ENCODE results near the gene ATP5F1D.

DNA sequence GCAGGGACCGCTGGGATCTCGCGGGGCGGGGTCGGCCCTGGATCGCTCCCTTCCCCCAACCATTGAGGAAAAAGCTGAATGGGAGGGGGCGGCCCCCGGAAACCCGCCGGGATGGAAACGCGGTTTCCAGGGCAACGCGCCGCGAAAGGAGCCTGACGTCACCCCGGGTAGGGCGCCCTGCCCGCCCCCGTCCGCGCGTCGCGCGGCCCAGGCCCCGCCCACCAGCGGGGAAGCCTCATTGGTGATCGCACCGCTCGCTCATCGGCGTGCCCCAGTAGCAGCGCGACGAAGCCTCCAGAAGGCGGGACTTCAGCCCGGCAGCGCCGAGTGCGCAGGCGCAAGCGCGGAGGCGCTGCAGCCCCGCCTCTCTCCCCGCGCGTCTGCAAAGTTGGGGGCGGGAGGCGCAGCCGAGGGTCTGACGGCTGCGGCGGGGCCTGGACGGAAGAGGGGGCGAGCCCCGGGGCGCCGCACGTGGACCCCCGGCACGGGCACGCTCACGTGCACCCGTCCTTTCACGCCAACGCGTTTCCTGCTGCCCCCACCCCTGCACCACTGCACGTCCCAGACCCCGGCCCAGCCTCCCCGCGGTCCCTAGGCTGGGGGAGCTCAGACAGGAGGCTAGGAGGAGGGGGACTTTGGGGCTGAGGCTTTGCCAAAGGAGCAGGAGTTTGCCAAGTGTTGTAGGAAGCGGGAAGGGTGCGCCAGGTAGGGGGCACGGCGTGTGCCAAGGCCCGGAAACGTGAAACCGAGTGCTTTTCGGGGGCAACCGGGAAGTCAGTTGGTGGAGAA, 19.4 kb downstream of the ATP5F1D start:
- TF ChIP-seq, protein P1, sequence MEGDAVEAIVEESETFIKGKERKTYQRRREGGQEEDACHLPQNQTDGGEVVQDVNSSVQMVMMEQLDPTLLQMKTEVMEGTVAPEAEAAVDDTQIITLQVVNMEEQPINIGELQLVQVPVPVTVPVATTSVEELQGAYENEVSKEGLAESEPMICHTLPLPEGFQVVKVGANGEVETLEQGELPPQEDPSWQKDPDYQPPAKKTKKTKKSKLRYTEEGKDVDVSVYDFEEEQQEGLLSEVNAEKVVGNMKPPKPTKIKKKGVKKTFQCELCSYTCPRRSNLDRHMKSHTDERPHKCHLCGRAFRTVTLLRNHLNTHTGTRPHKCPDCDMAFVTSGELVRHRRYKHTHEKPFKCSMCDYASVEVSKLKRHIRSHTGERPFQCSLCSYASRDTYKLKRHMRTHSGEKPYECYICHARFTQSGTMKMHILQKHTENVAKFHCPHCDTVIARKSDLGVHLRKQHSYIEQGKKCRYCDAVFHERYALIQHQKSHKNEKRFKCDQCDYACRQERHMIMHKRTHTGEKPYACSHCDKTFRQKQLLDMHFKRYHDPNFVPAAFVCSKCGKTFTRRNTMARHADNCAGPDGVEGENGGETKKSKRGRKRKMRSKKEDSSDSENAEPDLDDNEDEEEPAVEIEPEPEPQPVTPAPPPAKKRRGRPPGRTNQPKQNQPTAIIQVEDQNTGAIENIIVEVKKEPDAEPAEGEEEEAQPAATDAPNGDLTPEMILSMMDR (conservative IDR thresholded peaks at IDR 0.05; ENCODE audit: low read length) = no peak
- no peak for TF ChIP-seq EZH2phosphoT487 (IDR thresholded peaks at IDR 0.05; ENCODE audit: borderline replicate concordance)

All from Loucy (cell line).